Liver (tissue), 3 donors: ENCODE results near the gene UGT1A8.

Source experiments
- GABPA ChIP-seq, 2 donors: IDR thresholded peaks in 1 of 2; conservative IDR thresholded peaks in 1 of 2; 2 replicates each; pipeline ENCODE4 v1.6.1; 2016; ENCODE audit warnings: antibody characterized with exemption in 2 of 2, mild to moderate bottlenecking in 1 of 2, moderate library complexity in 1 of 2
- HNF4A ChIP-seq, 2 donors: conservative IDR thresholded peaks; 2 replicates each; pipeline ENCODE4 v1.6.1; 2016; ENCODE audit warnings: antibody characterized with exemption in 2 of 2, mild to moderate bottlenecking in 2 of 2
- RXRA ChIP-seq, 2 donors: IDR thresholded peaks; 2 replicates each; pipeline ENCODE4 v1.6.1; 2017 to 2018; ENCODE audit warnings: antibody characterized with exemption in 2 of 2, mild to moderate bottlenecking in 1 of 2
- SP1 ChIP-seq: IDR thresholded peaks from 2 replicates; pipeline ENCODE4 v1.6.1; 2018; ENCODE audit warnings: antibody characterized with exemption, mild to moderate bottlenecking
- TF ChIP-seq, protein P1 (sequence below): fragments of 150-350 bp; IDR thresholded peaks from 2 replicates; pipeline ENCODE4 v1.5.1; 2017; ENCODE audit warnings: improper control_type of control experiment, low read depth, low read length; ENCODE audit not compliant: missing input control
- donor health status: healthy.
- donor health status: healthy.

DNA sequence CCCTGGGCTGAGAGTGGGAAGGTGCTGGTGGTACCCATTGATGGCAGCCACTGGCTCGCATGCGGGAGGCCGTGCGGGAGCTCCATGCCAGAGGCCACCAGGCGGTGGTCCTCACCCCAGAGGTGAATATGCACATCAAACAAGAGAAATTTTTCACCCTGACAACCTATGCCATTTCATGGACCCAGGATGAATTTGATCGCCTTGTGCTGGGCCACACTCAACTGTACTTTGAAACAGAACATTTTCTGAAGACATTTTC, 129.8 kb downstream of the UGT1A8 start:
- TF ChIP-seq, protein P1, sequence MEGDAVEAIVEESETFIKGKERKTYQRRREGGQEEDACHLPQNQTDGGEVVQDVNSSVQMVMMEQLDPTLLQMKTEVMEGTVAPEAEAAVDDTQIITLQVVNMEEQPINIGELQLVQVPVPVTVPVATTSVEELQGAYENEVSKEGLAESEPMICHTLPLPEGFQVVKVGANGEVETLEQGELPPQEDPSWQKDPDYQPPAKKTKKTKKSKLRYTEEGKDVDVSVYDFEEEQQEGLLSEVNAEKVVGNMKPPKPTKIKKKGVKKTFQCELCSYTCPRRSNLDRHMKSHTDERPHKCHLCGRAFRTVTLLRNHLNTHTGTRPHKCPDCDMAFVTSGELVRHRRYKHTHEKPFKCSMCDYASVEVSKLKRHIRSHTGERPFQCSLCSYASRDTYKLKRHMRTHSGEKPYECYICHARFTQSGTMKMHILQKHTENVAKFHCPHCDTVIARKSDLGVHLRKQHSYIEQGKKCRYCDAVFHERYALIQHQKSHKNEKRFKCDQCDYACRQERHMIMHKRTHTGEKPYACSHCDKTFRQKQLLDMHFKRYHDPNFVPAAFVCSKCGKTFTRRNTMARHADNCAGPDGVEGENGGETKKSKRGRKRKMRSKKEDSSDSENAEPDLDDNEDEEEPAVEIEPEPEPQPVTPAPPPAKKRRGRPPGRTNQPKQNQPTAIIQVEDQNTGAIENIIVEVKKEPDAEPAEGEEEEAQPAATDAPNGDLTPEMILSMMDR = no peak
- TF ChIP-seq SP1 (no peak), GABPA (IDR thresholded peaks at IDR 0.05 in 1 of 2, conservative IDR thresholded peaks at IDR 0.05 in 1 of 2) (no peak), RXRA (IDR thresholded peaks at IDR 0.05) (no peak), HNF4A (conservative IDR thresholded peaks at IDR 0.05) (no peak)
